Measurements from ENCODE around the gene KDM7A.
"Not testable (repeated sequence)": the region's sequence is repeated elsewhere in the genome, so short reads cannot be mapped to it uniquely, and the experiment has no call there.

KDM7A gene

GRCh38 chr7:140156460-140157080, 20.2 kb downstream of the KDM7A start:
- DNase-seq = peak; percentile 47

DNA sequence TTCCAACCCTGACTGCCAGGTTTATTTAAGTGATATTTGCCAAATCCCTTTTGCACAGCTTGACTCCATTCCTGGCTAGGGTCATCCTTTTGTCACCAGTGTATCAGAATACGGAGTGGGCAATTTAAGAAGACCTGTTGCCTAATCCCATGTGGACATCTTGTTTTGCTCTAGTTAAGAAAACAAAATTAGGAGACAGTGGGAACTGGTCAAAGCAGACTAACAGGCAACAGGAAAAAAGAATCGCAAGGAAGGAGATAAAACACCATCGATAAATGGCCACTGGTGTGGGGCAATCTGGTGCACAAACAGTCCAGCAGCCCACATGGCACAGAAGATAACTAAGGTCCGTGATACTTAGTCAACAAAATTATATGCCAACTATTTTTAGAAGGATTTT, 21.4 kb downstream of the KDM7A start:
- peak; percentile 41 for DNase-seq

GRCh38 chr7:140153666-140154161, 23.1 kb downstream of the KDM7A start:
- DNase-seq = no peak

DNA sequence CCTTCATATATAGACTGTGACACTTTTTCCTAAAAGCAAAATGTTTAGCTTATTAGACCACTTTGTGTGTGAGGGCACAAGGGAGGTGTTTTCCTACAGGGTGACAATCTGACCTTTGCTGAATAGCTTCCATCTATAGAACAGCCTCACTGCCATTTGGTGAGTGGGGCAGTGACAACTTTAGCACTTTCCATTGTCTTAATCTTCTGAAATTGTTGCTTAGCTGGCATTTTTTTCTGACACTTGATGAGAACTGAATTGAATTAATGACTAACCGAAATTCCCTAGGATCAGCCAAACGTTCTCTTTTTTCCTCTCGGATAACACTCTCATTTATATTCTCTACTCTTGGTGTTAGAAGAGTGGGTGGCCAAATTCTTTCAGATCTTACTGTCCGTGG, 30.2 kb downstream of the KDM7A start:
- DNase-seq = no peak

GRCh38 chr7:140145709-140146108, 31.1 kb downstream of the KDM7A start:
- no peak for DNase-seq

GRCh38 chr7:140144821-140145220, 32.0 kb downstream of the KDM7A start:
- DNase-seq = no peak

- no peak for DNase-seq
These were observed 32.8 kb downstream of the KDM7A start for GRCh38 chr7:140143997-140144396.

GRCh38 chr7:140142031-140142430, 34.8 kb downstream of the KDM7A start:
- no peak for DNase-seq

GRCh38 chr7:140141256-140141655, 35.5 kb downstream of the KDM7A start:
- no peak for DNase-seq

DNA sequence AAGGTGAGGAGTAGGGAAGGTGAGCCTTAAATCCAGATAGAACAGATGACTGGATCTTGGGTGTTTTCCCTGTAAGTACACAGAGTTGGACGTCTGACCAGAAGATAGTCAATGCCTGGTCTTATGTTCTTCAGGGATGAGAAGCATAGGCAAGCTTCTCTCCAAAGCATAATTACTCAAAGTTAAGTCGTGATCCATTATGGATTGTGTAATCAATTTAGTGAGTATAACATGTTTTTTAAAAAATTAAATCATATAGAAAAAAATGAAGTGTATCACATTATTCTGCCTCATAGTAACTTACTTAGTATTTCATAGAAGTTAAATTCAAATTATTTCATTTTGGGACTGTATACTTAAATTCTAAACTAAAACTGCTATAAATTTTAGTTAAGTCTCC, 39.7 kb downstream of the KDM7A start:
- DNase-seq = no peak

DNA sequence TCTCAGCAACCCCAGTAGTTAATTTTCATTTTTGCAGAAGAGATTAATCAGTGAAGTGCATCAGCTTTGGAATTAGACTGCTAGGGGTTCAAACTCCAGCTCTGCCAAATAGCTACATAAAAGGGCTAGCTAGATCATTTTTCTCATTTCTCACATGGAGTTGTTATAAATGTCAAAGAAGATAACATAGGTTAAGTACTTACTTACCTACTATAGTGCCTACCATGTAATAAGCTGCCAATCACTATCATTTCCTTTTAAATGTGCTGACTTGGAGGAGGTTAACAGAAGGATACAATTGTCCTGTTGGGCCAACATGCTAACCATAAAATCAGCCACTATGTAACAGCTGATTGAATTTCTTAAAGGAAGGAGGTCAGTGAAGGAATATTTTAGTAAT, 40.7 kb downstream of the KDM7A start:
- DNase-seq = no peak

- DNase-seq = no peak
These were observed 42.7 kb downstream of the KDM7A start for GRCh38 chr7:140134039-140134438.

GRCh38 chr7:140127360-140128127, 49.2 kb downstream of the KDM7A start:
- no peak for DNase-seq

GRCh38 chr7:140126435-140127034, 50.2 kb downstream of the KDM7A start:
- no peak for DNase-seq

- DNase-seq = no peak
These were observed 53.8 kb downstream of the KDM7A start for GRCh38 chr7:140122965-140123364.

DNA sequence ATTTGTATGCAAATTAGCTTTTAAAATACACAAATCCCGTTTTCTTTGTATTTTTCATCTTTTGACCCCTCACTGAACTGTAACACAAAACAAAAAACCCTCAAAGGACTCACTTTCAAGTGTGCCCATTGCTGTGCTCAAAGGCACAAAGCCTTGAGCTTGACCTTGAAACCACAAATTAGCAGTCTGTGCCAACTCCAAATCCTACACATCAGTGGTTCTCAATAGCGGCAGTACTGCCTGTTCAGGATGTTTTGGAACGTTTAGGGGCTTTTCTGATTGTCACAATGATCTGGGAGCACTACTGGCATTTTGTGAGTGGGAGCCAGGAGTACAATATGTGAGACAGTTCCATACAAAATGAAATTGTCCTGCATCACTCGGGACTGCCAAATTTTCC, 55.5 kb downstream of the KDM7A start:
- DNase-seq = no peak

GRCh38 chr7:140114817-140115216, 62.0 kb downstream of the KDM7A start:
- not testable (repeated sequence) for DNase-seq

GRCh38 chr7:140108777-140109176, 68.0 kb downstream of the KDM7A start:
- not testable (repeated sequence) for DNase-seq

DNA sequence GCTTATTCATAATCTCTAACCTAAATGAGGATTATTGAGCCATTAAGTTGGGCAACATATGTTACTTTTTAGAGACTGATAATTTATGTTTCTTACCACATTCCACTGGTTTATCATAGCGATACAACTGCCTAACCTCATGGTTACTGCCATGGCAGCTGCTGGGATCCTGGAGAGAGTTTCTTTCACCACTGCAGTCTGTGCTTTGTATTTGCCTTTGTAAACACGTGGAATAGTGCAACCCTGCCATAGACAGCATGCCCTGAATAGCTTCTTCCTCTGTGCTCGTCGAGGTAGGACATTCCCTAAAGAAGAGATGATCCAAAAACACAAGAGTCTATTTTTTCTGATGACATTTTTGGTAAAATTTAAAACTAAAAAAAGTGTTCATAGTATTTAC, 80.3 kb downstream of the KDM7A start:
- DNase-seq = no peak

- DNase-seq = no peak
These were observed 83.4 kb downstream of the KDM7A start for GRCh38 chr7:140093375-140093774.

GRCh38 chr7:140085447-140085846, 91.3 kb downstream of the KDM7A start:
- no peak for DNase-seq

DNA sequence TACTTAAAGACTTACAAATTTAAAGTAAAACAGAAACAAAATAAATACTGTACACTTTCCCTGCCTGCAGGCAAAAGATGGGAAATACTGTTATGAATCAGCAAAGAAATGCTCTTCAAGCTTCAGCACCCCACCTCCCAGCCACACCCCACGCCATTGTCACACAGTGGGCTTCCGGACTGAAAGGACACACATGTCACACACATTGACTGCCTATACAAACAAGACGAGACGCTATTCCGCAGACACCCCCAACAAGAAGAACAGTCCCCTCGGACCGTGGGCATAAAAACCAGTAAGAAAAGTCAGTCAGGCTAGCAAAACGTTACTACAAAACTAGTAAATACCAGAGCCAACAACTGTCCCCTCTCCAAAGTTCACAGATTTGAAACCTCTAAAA, 91.8 kb downstream of the KDM7A start:
- DNase-seq = peak; percentile 44

- DNase-seq = peak; percentile 14
These were observed 92.6 kb downstream of the KDM7A start for GRCh38 chr7:140084142-140084655.

DNA sequence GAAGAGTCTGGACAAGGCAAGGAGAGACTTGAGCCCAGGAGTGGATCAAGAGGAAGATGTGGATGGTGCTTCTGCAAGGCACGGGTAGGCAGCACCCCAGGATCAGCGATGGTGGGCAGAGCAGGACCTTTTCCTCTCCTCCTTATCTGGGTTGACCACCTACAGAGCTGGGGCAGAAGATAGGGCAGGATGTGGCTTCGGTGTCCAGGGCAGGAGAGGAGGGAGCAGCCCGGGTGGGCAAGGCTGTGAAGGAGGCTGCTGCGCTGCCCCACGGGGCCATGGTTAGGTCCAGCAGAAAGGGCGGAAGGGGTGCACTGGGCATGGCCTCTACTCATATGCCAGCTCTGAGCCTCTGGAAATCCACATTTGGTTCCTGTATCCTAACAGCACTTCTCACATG, 94.0 kb downstream of the KDM7A start:
- DNase-seq = peak; percentile 71
